ENCODE data around the gene KIF4A.
"Not testable (repeated sequence)": the region's sequence is repeated elsewhere in the genome, so short reads cannot be mapped to it uniquely, and the experiment has no call there.

Gene KIF4A

GRCh38 chrX:70322784-70323183 lies 32.9 kb downstream of the KIF4A start:
- H3K9me3 ChIP-seq (ENCODE audit: low read length), result no peaks in the 10 kb centered on the region
- H3K4me3 ChIP-seq (ENCODE audit: low read length), result no peak overlapping the region

GRCh38 chrX:70323628-70324027 lies 33.7 kb downstream of the KIF4A start:
- H3K27me3 ChIP-seq (ENCODE audit: insufficient read depth, low read length); H3K4me3 ChIP-seq (ENCODE audit: low read length); H3K36me3 ChIP-seq (ENCODE audit: insufficient read depth, low read length); H3K4me1 ChIP-seq (ENCODE audit: insufficient read depth, low read length); H2AFZ ChIP-seq (ENCODE audit: low read depth, low read length); H3K9me3 ChIP-seq (ENCODE audit: low read length): not testable (repeated sequence)

More at GRCh38 chrX:70322784-70323183, 32.9 kb downstream of the KIF4A start:
- no peaks in the 10 kb centered on the region for H3K27me3 ChIP-seq (ENCODE audit: insufficient read depth, low read length)
- no peaks in the 10 kb centered on the region for H3K4me1 ChIP-seq (ENCODE audit: insufficient read depth, low read length)
- H2AFZ ChIP-seq (ENCODE audit: low read depth, low read length), result no peak overlapping the region
- no peaks in the 10 kb centered on the region for H3K36me3 ChIP-seq (ENCODE audit: insufficient read depth, low read length)

GRCh38 chrX:70324326-70324725 lies 34.4 kb downstream of the KIF4A start:
- no peak overlapping the region for H2AFZ ChIP-seq (ENCODE audit: low read depth, low read length)
- no peak overlapping the region for H3K4me3 ChIP-seq (ENCODE audit: low read length)
- H3K4me1 ChIP-seq (ENCODE audit: insufficient read depth, low read length), result no peaks in the 10 kb centered on the region
- H3K9me3 ChIP-seq (ENCODE audit: low read length), result no peaks in the 10 kb centered on the region
- no peaks in the 10 kb centered on the region for H3K36me3 ChIP-seq (ENCODE audit: insufficient read depth, low read length)
- no peaks in the 10 kb centered on the region for H3K27me3 ChIP-seq (ENCODE audit: insufficient read depth, low read length)

GRCh38 chrX:70331161-70331560 lies 41.3 kb downstream of the KIF4A start:
- Histone ChIP-seq H3K4me1 (ENCODE audit: insufficient read depth, low read length) (no peaks in the 10 kb centered on the region), H2AFZ (ENCODE audit: low read depth, low read length) (no peak overlapping the region), H3K27me3 (ENCODE audit: insufficient read depth, low read length) (no peaks in the 10 kb centered on the region), H3K36me3 (ENCODE audit: insufficient read depth, low read length) (peaks cover 14% of the 10 kb centered on the region), H3K4me3 (ENCODE audit: low read length) (no peak overlapping the region), H3K9me3 (ENCODE audit: low read length) (no peaks in the 10 kb centered on the region)

GRCh38 chrX:70332600-70332999 lies 42.7 kb downstream of the KIF4A start:
- Histone ChIP-seq H3K4me1 (ENCODE audit: insufficient read depth, low read length) (no peaks in the 10 kb centered on the region), H2AFZ (ENCODE audit: low read depth, low read length) (no peak overlapping the region), H3K9me3 (ENCODE audit: low read length) (no peaks in the 10 kb centered on the region), H3K36me3 (ENCODE audit: insufficient read depth, low read length) (peaks cover 16% of the 10 kb centered on the region), H3K4me3 (ENCODE audit: low read length) (no peak overlapping the region), H3K27me3 (ENCODE audit: insufficient read depth, low read length) (no peaks in the 10 kb centered on the region)

- Histone ChIP-seq H3K4me3 (ENCODE audit: low read length) (no peak overlapping the region), H3K9me3 (ENCODE audit: low read length) (no peaks in the 10 kb centered on the region), H3K36me3 (ENCODE audit: insufficient read depth, low read length) (peaks cover 11% of the 10 kb centered on the region)
These were observed 46.9 kb downstream of the KIF4A start for GRCh38 chrX:70336767-70337166.

GRCh38 chrX:70338290-70338689 lies 48.4 kb downstream of the KIF4A start:
- H2AFZ ChIP-seq (ENCODE audit: low read depth, low read length), result no peak overlapping the region
- H3K4me3 ChIP-seq (ENCODE audit: low read length), result no peak overlapping the region
- H3K27me3 ChIP-seq (ENCODE audit: insufficient read depth, low read length), result no peaks in the 10 kb centered on the region
- H3K4me1 ChIP-seq (ENCODE audit: insufficient read depth, low read length), result no peaks in the 10 kb centered on the region
- no peaks in the 10 kb centered on the region for H3K9me3 ChIP-seq (ENCODE audit: low read length)
- H3K36me3 ChIP-seq (ENCODE audit: insufficient read depth, low read length), result peaks cover 17% of the 10 kb centered on the region

More at GRCh38 chrX:70336767-70337166, 46.9 kb downstream of the KIF4A start:
- no peaks in the 10 kb centered on the region for H3K4me1 ChIP-seq (ENCODE audit: insufficient read depth, low read length)
- H3K27me3 ChIP-seq (ENCODE audit: insufficient read depth, low read length), result no peaks in the 10 kb centered on the region
- no peak overlapping the region for H2AFZ ChIP-seq (ENCODE audit: low read depth, low read length)

- Histone ChIP-seq H3K36me3 (ENCODE audit: insufficient read depth, low read length) (peaks cover 26% of the 10 kb centered on the region), H2AFZ (ENCODE audit: low read depth, low read length) (no peak overlapping the region), H3K4me1 (ENCODE audit: insufficient read depth, low read length) (no peaks in the 10 kb centered on the region), H3K4me3 (ENCODE audit: low read length) (no peak overlapping the region), H3K9me3 (ENCODE audit: low read length) (no peaks in the 10 kb centered on the region), H3K27me3 (ENCODE audit: insufficient read depth, low read length) (no peaks in the 10 kb centered on the region)
These were observed 53.5 kb downstream of the KIF4A start for GRCh38 chrX:70343435-70343834.

- Histone ChIP-seq H3K27me3 (ENCODE audit: insufficient read depth, low read length) (no peaks in the 10 kb centered on the region), H3K9me3 (ENCODE audit: low read length) (no peaks in the 10 kb centered on the region), H3K36me3 (ENCODE audit: insufficient read depth, low read length) (peaks cover 26% of the 10 kb centered on the region), H2AFZ (ENCODE audit: low read depth, low read length) (no peak overlapping the region), H3K4me1 (ENCODE audit: insufficient read depth, low read length) (no peaks in the 10 kb centered on the region), H3K4me3 (ENCODE audit: low read length) (no peak overlapping the region)
These were observed 56.6 kb downstream of the KIF4A start for GRCh38 chrX:70346418-70347070.

- H3K4me3 ChIP-seq (ENCODE audit: low read length); H3K4me1 ChIP-seq (ENCODE audit: insufficient read depth, low read length); H3K9me3 ChIP-seq (ENCODE audit: low read length); H3K27me3 ChIP-seq (ENCODE audit: insufficient read depth, low read length); H2AFZ ChIP-seq (ENCODE audit: low read depth, low read length): not testable (repeated sequence)
- H3K36me3 ChIP-seq (ENCODE audit: insufficient read depth, low read length), result peaks cover 25% of the 10 kb centered on the region
These were observed 58.9 kb downstream of the KIF4A start for GRCh38 chrX:70348825-70349224.

GRCh38 chrX:70349367-70350125 lies 59.6 kb downstream of the KIF4A start:
- H3K4me3 ChIP-seq (ENCODE audit: low read length); H3K9me3 ChIP-seq (ENCODE audit: low read length); H3K27me3 ChIP-seq (ENCODE audit: insufficient read depth, low read length); H2AFZ ChIP-seq (ENCODE audit: low read depth, low read length); H3K4me1 ChIP-seq (ENCODE audit: insufficient read depth, low read length): not testable (repeated sequence)
- H3K36me3 ChIP-seq (ENCODE audit: insufficient read depth, low read length), result peaks cover 22% of the 10 kb centered on the region

- H3K4me1 ChIP-seq (ENCODE audit: insufficient read depth, low read length), result no peaks in the 10 kb centered on the region
- H3K27me3 ChIP-seq (ENCODE audit: insufficient read depth, low read length), result no peaks in the 10 kb centered on the region
- peaks cover 24% of the 10 kb centered on the region for H3K36me3 ChIP-seq (ENCODE audit: insufficient read depth, low read length)
- no peak overlapping the region for H2AFZ ChIP-seq (ENCODE audit: low read depth, low read length)
- no peak overlapping the region for H3K4me3 ChIP-seq (ENCODE audit: low read length)
- no peaks in the 10 kb centered on the region for H3K9me3 ChIP-seq (ENCODE audit: low read length)
These were observed 62.6 kb downstream of the KIF4A start for GRCh38 chrX:70352496-70352895.

- H3K36me3 ChIP-seq (ENCODE audit: insufficient read depth, low read length), result peaks cover 20% of the 10 kb centered on the region
- no peak overlapping the region for H2AFZ ChIP-seq (ENCODE audit: low read depth, low read length)
- H3K4me1 ChIP-seq (ENCODE audit: insufficient read depth, low read length), result no peaks in the 10 kb centered on the region
- no peaks in the 10 kb centered on the region for H3K9me3 ChIP-seq (ENCODE audit: low read length)
- no peaks in the 10 kb centered on the region for H3K27me3 ChIP-seq (ENCODE audit: insufficient read depth, low read length)
- no peak overlapping the region for H3K4me3 ChIP-seq (ENCODE audit: low read length)
These were observed 63.6 kb downstream of the KIF4A start for GRCh38 chrX:70353514-70353913.
